ENCODE results near the gene LCA5. TPM values are rescaled to one million over a fixed set of nuclear protein-coding genes. Genes with fewer than 3 reads are reported as not detected.

The LCA5 gene
- total and polyA plus RNA-seq, 2 donors (not counting 3 experiments of a cell fraction or from before 2014, with no cell fraction given): 0.57 to 4.2 TPM

DNA sequence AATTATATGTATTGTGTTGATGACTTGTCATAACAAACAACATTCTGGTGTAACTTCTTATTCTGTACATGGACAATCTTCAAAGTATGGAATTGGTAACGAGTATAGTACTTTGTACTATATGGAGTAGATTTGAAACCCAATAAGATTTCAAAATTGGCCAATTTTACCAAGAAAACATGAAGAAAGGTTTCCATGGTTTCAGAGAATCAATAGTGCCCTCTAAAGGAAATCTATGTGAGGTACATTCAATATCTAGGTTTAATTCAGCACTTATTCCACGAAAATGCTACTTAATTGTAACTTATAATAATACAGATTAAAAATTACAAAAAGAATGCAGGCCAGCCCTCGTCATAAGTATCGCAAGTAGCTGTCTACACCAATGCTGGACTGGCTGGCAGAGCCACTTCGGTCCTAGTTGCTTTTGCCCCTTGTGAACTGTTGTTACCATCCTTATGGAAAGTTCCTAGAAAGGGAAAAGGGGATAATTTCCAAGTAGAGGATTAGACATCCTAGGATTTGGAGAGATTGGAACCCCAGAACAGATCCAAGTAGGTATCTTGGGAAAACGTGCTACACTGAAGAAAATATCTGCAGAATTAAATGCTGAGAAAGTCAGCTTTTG, 70.9 kb downstream of the LCA5 start:
- no peak overlapping the region for H3K4me3 ChIP-seq (replicated peaks in 1 of 3; ENCODE audit: insufficient read depth in 1 of 3, low read depth in 1 of 3, low read length in 3 of 3)
- H3K4me1 ChIP-seq (ENCODE audit: control insufficient read depth, extremely low read depth, insufficient read depth, low read length): peaks cover 7% of the 10 kb centered on the region
- ChIA-PET CTCF (interaction anchor here (0.8 to 2.3 kb wide), 11 partner anchors 93 to 656 kb away, joined by 3 to 11 read pairs (median 4); no protein-coding TSS in a partner anchor), POLR2A (no interaction called here)
- dilution Hi-C loops (cut with MboI; ENCODE audit: extremely low pct_ligation_motif_present, low sequenced_read_pairs) (no loop called here), intact Hi-C loops (cut with micrococcal nuclease) (loop anchor here (1.0 to 10.0 kb wide), 6 partner anchors 89 to 2002 kb away; partner anchors contain the start of genes HMGN3, HTR1B and PHIP)
- TF ChIP-seq POLR2A (IDR thresholded peaks at IDR 0.05; ENCODE audit: low read depth, low read length): no peak
- TF ChIP-seq POLR2AphosphoS5 (IDR thresholded peaks at IDR 0.05; ENCODE audit: insufficient read depth, low read depth, low read length): no peak
- TF ChIP-seq FOS (IDR thresholded peaks at IDR 0.05; ENCODE audit: borderline replicate concordance, insufficient read depth, low read length): no peak
- TF ChIP-seq, protein P1, sequence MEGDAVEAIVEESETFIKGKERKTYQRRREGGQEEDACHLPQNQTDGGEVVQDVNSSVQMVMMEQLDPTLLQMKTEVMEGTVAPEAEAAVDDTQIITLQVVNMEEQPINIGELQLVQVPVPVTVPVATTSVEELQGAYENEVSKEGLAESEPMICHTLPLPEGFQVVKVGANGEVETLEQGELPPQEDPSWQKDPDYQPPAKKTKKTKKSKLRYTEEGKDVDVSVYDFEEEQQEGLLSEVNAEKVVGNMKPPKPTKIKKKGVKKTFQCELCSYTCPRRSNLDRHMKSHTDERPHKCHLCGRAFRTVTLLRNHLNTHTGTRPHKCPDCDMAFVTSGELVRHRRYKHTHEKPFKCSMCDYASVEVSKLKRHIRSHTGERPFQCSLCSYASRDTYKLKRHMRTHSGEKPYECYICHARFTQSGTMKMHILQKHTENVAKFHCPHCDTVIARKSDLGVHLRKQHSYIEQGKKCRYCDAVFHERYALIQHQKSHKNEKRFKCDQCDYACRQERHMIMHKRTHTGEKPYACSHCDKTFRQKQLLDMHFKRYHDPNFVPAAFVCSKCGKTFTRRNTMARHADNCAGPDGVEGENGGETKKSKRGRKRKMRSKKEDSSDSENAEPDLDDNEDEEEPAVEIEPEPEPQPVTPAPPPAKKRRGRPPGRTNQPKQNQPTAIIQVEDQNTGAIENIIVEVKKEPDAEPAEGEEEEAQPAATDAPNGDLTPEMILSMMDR (IDR thresholded peaks at IDR 0.05; ENCODE audit: extremely low read depth in 1 of 2, insufficient read depth in 1 of 2, low read depth in 1 of 2, low read length in 2 of 2): peak; percentile 27 to 33
- H3K27ac ChIP-seq (ENCODE audit: insufficient read depth, low read depth, low read length): no peak overlapping the region
- H3K4me2 ChIP-seq (ENCODE audit: insufficient read depth, low read length): no peak overlapping the region
- no peaks in the 10 kb centered on the region for H3K36me3 ChIP-seq (ENCODE audit: control insufficient read depth in 2 of 2, extremely low read depth in 1 of 2, insufficient read depth in 2 of 2, low read length in 2 of 2)
- no peaks in the 10 kb centered on the region for H3K9me3 ChIP-seq (replicated peaks; ENCODE audit: control insufficient read depth, insufficient read depth, low read length)
- no peak overlapping the region for H2AFZ ChIP-seq (ENCODE audit: low read depth, low read length)
- peak; percentile 59 for DNase-seq (ENCODE audit: low read depth, low spot score)
- FAIRE-seq: peak; percentile 90
- no peak overlapping the region for H3K9ac ChIP-seq (replicated peaks; ENCODE audit: extremely low read depth, insufficient read depth, low read length)
- no peaks in the 10 kb centered on the region for H3K27me3 ChIP-seq (ENCODE audit: control insufficient read depth in 2 of 2, insufficient read depth in 2 of 2, low read length in 2 of 2)
- H3K9me1 ChIP-seq (replicated peaks; ENCODE audit: control insufficient read depth, extremely low read depth, insufficient read depth, low read length): no peaks in the 10 kb centered on the region
- H3K79me2 ChIP-seq (ENCODE audit: control insufficient read depth, insufficient read depth, low read length): no peaks in the 10 kb centered on the region
- no peaks in the 10 kb centered on the region for H4K20me1 ChIP-seq (replicated peaks; ENCODE audit: control insufficient read depth, extremely low read depth, insufficient read depth, low read length)
- no TSS peak for BruUV-seq (replicated peaks)

DNA sequence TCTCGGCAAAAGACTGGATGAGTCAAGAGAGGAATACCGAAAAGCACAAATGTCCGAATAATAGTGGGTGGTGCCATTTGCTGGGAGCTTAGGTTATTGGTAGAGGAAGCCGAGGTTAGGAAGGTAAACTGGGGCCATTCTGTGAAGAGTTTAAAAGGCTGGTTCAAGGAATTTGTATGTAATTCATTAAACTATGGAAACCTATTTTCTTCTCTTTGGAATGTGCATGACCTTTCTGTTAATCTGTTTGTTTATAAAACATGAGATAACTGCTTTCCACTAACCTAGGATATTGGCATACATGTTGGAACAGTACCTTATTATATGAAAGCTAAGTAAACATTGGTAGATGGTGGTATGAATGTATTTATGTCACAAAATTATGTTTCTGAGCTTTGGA, 71.8 kb downstream of the LCA5 start:
- dilution Hi-C loops (cut with MboI; ENCODE audit: extremely low pct_ligation_motif_present, low sequenced_read_pairs): no loop called here
- no peak overlapping the region for H3K4me3 ChIP-seq (replicated peaks in 1 of 3; ENCODE audit: insufficient read depth in 1 of 3, low read depth in 1 of 3, low read length in 3 of 3)
- no peak overlapping the region for H3K27ac ChIP-seq (ENCODE audit: insufficient read depth, low read depth, low read length)
- no peak overlapping the region for H3K4me2 ChIP-seq (ENCODE audit: insufficient read depth, low read length)
- no TSS peak for BruUV-seq (replicated peaks)
- H3K9me3 ChIP-seq (replicated peaks; ENCODE audit: control insufficient read depth, insufficient read depth, low read length): no peaks in the 10 kb centered on the region
- no peaks in the 10 kb centered on the region for H3K36me3 ChIP-seq (ENCODE audit: control insufficient read depth in 2 of 2, extremely low read depth in 1 of 2, insufficient read depth in 2 of 2, low read length in 2 of 2)
- no peaks in the 10 kb centered on the region for H3K79me2 ChIP-seq (ENCODE audit: control insufficient read depth, insufficient read depth, low read length)
- POLR2A ChIA-PET: no interaction called here
- no peaks in the 10 kb centered on the region for H4K20me1 ChIP-seq (replicated peaks; ENCODE audit: control insufficient read depth, extremely low read depth, insufficient read depth, low read length)
- H3K4me1 ChIP-seq (ENCODE audit: control insufficient read depth, extremely low read depth, insufficient read depth, low read length): peaks cover 7% of the 10 kb centered on the region
- no peak overlapping the region for H2AFZ ChIP-seq (ENCODE audit: low read depth, low read length)
- FAIRE-seq: no peak
- CTCF ChIA-PET: interaction anchor here (0.7 to 1.3 kb wide), 4 partner anchors 15 to 389 kb away, joined by 3 to 6 read pairs (median 4); no protein-coding TSS in a partner anchor
- DNase-seq (ENCODE audit: low read depth, low spot score): no peak
- H3K27me3 ChIP-seq (ENCODE audit: control insufficient read depth in 2 of 2, insufficient read depth in 2 of 2, low read length in 2 of 2): no peaks in the 10 kb centered on the region
- intact Hi-C loops (cut with micrococcal nuclease): loop anchor here (5.0 to 10.0 kb wide), 3 partner anchors 88 to 2001 kb away; partner anchors contain the start of gene HTR1B
- H3K9ac ChIP-seq (replicated peaks; ENCODE audit: extremely low read depth, insufficient read depth, low read length): no peak overlapping the region
- H3K9me1 ChIP-seq (replicated peaks; ENCODE audit: control insufficient read depth, extremely low read depth, insufficient read depth, low read length): no peaks in the 10 kb centered on the region
- TF ChIP-seq EZH2 (IDR thresholded peaks at IDR 0.05; ENCODE audit: borderline replicate concordance, low read depth, low read length, severe bottlenecking) (no peak), POLR2A (IDR thresholded peaks at IDR 0.05; ENCODE audit: low read depth, low read length) (no peak), GATA2 (IDR thresholded peaks at IDR 0.05; ENCODE audit: insufficient read depth, insufficient read length, low read depth, low read length) (no peak), FOS (IDR thresholded peaks at IDR 0.05; ENCODE audit: borderline replicate concordance, insufficient read depth, low read length) (no peak), MYC (IDR thresholded peaks at IDR 0.05; ENCODE audit: low read depth, low read length) (no peak), JUN (IDR thresholded peaks at IDR 0.05; ENCODE audit: borderline replicate concordance, insufficient read depth, insufficient read length, low read depth) (no peak), POLR2AphosphoS5 (IDR thresholded peaks at IDR 0.05; ENCODE audit: insufficient read depth, low read depth, low read length) (no peak)
- TF ChIP-seq, protein P1 (IDR thresholded peaks at IDR 0.05; ENCODE audit: extremely low read depth in 1 of 2, insufficient read depth in 1 of 2, low read depth in 1 of 2, low read length in 2 of 2): no peak

All from endothelial cell of umbilical vein (primary cell).